GM19467 (cell line): ENCODE measurements around the gene NDC1.
"Not testable (repeated sequence)": the region's sequence is repeated elsewhere in the genome, so short reads cannot be mapped to it uniquely, and the experiment has no call there.

Source experiments
- ATAC-seq: cut with Tn5 transposase; IDR thresholded peaks from one replicate; pipeline ENCODE4 v1.9.1; 2021; ENCODE audit warnings: mild to moderate bottlenecking, moderate library complexity; ENCODE audit not compliant: unreplicated experiment

Gene NDC1

DNA sequence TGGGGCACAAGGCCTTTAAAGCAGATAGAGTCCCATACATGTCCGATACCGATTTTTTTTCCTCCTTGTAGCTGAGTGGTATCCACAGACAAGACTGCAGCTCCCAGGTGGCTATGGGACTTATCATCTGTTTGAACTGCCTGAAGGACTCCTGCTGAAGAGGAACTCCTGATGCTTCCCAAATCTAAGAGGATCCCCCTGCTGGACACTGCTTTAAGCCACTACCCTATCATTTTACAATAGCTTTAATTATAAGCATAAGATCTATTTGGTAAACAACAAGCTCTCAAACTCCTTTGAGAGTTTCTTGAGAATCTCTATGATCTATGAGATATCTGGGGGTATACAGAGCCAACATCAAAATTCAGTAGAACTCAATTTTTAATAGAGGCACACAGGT lies 11.7 kb downstream of the NDC1 start:
- no peak for ATAC-seq

DNA sequence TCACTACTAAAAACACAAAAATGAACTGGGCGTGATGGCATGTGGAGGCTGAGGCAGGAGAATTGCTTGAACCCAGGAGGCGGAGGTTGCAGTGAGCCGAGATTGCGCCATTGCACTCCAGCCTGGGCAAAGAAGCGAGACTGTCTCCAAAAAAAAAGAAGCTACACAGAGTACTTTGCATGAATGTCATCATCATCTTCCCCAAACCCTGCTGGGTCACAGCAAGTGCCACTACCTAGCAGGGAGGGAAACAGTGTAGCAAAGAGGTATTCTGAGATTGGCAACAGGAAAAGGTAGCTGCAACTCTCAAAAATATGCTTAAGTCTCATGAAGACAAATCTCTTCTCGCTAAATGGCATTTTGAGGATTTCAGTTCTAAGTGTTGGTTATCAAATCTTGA lies 12.8 kb downstream of the NDC1 start:
- ATAC-seq = no peak

GRCh38 chr1:53822931-53823330 lies 15.2 kb downstream of the NDC1 start:
- ATAC-seq = no peak

DNA sequence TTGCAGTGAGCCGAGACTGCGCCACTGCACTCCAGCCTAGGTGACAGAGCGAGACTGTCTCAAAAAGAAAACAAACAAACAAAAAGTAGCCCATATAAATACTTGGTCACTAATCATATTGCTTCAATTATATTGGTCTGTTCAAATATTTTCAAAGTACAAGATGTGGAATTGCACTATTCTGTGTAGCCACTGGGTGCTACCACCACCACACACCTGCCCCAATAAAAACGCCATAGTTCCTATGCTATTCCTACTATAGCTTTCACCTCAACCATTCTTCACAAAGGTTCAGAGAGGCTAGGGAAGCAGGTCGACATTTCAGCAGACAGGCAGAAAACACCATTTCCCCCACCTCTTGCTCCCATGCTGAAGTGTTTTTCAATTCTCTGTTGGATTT lies 16.7 kb downstream of the NDC1 start:
- ATAC-seq = no peak

- no peak for ATAC-seq
Observed at GRCh38 chr1:53819387-53819786, 18.7 kb downstream of the NDC1 start.

GRCh38 chr1:53816584-53816983 lies 21.5 kb downstream of the NDC1 start:
- ATAC-seq = not testable (repeated sequence)

GRCh38 chr1:53815484-53815883 lies 22.6 kb downstream of the NDC1 start:
- not testable (repeated sequence) for ATAC-seq

- no peak for ATAC-seq
Observed at GRCh38 chr1:53811414-53811851, 26.7 kb downstream of the NDC1 start.

DNA sequence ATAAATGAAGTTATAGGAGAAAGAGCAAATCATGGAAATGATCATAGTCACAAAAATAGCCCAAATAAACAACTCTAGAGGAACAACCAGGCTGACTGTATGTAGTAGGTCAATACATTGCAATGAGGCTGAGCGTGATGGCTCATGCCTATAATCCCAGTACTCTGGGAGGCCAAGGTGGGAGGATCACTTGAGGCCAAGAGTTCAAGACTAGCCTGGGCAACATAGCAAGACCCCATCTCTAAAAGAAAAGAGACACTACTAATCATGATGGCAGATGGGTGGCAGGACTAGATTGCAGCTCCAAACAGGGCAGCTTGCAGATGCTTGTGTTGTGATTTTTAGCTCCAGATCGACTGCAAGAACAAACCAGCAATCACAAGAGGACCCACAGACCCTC lies 27.6 kb downstream of the NDC1 start:
- ATAC-seq = no peak

DNA sequence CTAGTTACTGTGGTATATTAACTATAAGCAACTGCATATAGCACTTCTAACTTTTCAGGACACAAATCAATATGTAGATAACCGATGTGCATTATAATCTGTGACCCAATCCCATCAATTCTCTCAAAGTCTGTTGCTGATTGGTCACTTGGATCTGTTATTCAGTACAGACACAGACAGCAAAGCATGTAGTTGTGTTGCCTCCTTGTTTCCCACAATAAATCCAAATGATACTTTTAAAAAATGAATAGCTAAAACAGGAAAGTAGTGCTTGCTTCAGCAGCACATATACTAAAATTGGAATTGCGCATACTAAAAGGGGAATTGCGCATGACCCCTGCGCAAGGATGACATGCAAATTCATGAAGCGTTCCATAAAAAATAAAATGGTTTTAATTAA lies 28.1 kb downstream of the NDC1 start:
- ATAC-seq = no peak

GRCh38 chr1:53807916-53808315 lies 30.2 kb downstream of the NDC1 start:
- ATAC-seq = no peak

- ATAC-seq = no peak
Observed at GRCh38 chr1:53804791-53805505, 33.1 kb downstream of the NDC1 start.

- no peak for ATAC-seq
Observed at GRCh38 chr1:53804181-53804580, 33.9 kb downstream of the NDC1 start.

GRCh38 chr1:53800621-53801020 lies 37.5 kb downstream of the NDC1 start:
- ATAC-seq = no peak

DNA sequence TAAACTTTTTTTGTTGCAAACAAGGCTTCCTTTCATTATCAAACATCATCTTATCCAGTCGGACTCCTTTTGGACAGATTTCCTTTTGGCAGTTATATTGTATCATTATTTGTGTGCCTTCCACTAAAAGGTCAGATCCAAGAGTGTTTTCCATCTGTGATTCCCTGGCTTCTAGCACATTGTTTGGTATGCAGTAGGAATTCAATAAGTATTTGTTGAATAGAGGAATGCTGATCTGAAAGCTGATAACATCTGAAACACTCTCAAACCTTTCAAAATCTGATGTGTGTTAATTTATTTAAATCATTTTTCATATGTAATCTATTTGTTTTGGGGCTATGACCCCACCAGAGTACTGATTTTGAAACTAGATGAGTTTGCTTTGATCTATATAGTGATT lies 39.0 kb downstream of the NDC1 start:
- ATAC-seq = no peak

DNA sequence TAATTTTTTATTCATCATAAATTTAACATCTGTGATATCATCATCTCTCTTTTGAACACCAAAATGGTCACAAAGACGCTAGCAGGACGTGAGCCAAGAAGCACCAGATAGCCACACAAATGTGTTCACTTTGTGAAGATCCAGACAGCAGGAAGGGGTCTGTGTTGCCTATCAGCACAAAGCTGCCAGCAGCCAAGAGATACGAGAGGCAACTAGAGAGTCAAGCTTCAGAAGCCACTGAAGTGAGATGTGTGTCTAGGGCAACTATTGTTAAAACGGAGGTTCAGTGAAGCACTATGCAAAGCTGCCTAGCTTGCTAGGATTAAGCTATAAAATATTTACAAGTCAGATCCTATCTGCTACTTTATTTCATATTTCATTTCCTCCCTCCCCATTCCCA lies 45.3 kb downstream of the NDC1 start:
- ATAC-seq = no peak

- no peak for ATAC-seq
Observed at GRCh38 chr1:53787655-53788054, 50.4 kb downstream of the NDC1 start.

GRCh38 chr1:53783056-53783455 lies 55.0 kb downstream of the NDC1 start:
- no peak for ATAC-seq

GRCh38 chr1:53781654-53782053 lies 56.4 kb downstream of the NDC1 start:
- no peak for ATAC-seq

DNA sequence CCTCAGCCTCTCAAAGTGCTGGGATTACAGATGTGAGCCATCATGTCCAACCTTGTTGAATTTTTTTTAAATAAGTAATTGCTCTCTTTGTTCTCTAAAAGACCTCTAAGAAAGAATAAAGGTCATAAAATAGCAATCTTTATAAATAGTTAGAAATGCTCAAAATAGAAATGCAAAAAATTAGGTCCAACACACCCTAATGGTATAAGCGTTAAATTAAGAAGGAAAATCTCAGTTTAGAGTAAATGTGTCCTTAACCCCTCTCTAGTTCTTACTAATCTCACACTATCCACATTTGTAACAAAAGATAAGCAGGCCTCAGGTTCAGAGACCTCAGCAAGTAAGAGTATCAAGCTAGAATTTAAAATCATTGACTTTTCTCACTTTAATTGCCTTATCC lies 60.8 kb downstream of the NDC1 start:
- ATAC-seq = no peak

DNA sequence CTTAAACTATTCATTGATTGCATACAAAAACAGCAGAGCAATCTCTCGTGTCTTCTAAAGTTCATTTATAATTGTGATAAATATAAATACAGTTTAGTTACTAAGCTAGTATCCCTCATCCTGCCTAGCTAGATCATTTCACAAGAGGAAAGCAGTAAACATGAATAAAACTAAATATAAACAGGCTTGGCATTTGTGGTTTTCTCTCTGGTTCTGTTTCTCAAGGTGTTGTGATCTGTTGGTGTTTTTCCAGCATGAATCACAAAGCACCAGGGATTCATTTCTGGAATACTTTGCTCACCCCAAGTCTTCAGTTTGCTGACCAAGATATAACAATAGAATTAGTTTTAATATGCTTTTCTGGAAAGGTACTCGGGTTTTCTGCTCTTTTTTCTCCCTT lies 66.4 kb downstream of the NDC1 start:
- ATAC-seq = no peak

GRCh38 chr1:53769780-53770179 lies 68.3 kb downstream of the NDC1 start:
- ATAC-seq = no peak

GRCh38 chr1:53769184-53769583 lies 68.9 kb downstream of the NDC1 start:
- ATAC-seq = no peak
